K562 (cell line): Measurements from ENCODE around the gene MLLT6. TPM values are rescaled to one million over a fixed set of nuclear protein-coding genes. Genes with fewer than 3 reads are reported as not detected.

Source experiments
- BDP1 ChIP-seq: IDR thresholded peaks from 3 replicates; pipeline ENCODE4 v1.6.1; 2011; ENCODE audit not compliant: insufficient read length, insufficient read depth
- BHLHE40 ChIP-seq: IDR thresholded peaks from 2 replicates; pipeline ENCODE4 v1.6.1; 2011; ENCODE audit warnings: low read length, improper control_type of control experiment
- CBX2 ChIP-seq: fragments of 200-600 bp; sonication (generic); IDR thresholded peaks from one replicate; pipeline ENCODE4 v1.6.1; 2012; ENCODE audit warnings: mild to moderate bottlenecking, low read length, inconsistent platforms; ENCODE audit not compliant: insufficient read depth, poor library complexity, severe bottlenecking
- CREM ChIP-seq: IDR thresholded peaks from 2 replicates; pipeline ENCODE4 v1.6.1; 2014; ENCODE audit warnings: antibody characterized with exemption, low read depth
- NCOA4 ChIP-seq: fragments of 450-650 bp; IDR thresholded peaks from 2 replicates; pipeline ENCODE4 v1.6.1; 2018; ENCODE audit warnings: mild to moderate bottlenecking; ENCODE audit not compliant: partially characterized antibody
- SMC3 ChIP-seq: conservative IDR thresholded peaks from 2 replicates; pipeline ENCODE4 v1.6.1; 2011; ENCODE audit warnings: low read depth, low read length, improper control_type of control experiment; ENCODE audit not compliant: insufficient read depth
- ZKSCAN1 ChIP-seq: fragments of 150-350 bp; IDR thresholded peaks from 2 replicates; pipeline ENCODE4 v1.6.1; 2016; ENCODE audit warnings: low read depth, low read length
- ZNF316 ChIP-seq: fragments of 450-650 bp; IDR thresholded peaks from 2 replicates; pipeline ENCODE4 v1.6.1; 2016
- ZNF408 ChIP-seq: fragments of 250-450 bp; sonication (Bioruptor Pico); IDR thresholded peaks from 2 replicates; pipeline ENCODE4 v1.4.0; 2020; ENCODE audit warnings: low read depth, mild to moderate bottlenecking, moderate library complexity
- ZNF57 ChIP-seq: fragments of 450-650 bp; formaldehyde crosslinking; IDR thresholded peaks from 2 replicates; pipeline ENCODE4 v1.4.0; 2020; ENCODE audit warnings: mild to moderate bottlenecking, moderate library complexity
- polyA plus RNA-seq, 8 experiments: library from polyadenylated mRNA; depleted of rRNA in 4 of 8; stranded (reverse) in 5 of 8; unstranded in 3 of 8; fragments of >200 nt; fragmentation: Nextera tagmentation in 2 of 8; fragmentation: Illumina TruSeq in 1 of 8; extraction: Ambion mirVana in 2 of 8; extraction: Trizol in 1 of 8; gene quantifications; 2 replicates each; pipeline versions ENCODE4 v1.2.1 to v1.2.3, GENCODE V29; 2011 to 2014; ENCODE audit warnings: inconsistent platforms in 1 of 8, missing spikeins in 1 of 8
- total RNA-seq, 7 experiments: library from RNA; depleted of rRNA in 6 of 7; stranded (reverse); fragments of >200 nt in 6 of 7; fragmentation: Illumina TruSeq in 2 of 7; extraction: Trizol in 2 of 7; gene quantifications; 2 replicates each; pipeline versions ENCODE4 v1.2.1 to v1.2.3, GENCODE V29; 2011 to 2021; ENCODE audit warnings: low replicate concordance in 1 of 7
- TF ChIP-seq, protein P1 (sequence below): sonication (generic); formaldehyde crosslinking; IDR thresholded peaks from 2 replicates; pipeline ENCODE4 v1.8.0; 2023; ENCODE audit warnings: missing genetic modification reagents, mild to moderate bottlenecking, borderline replicate concordance
- TF ChIP-seq, protein P2 (sequence below), 2 experiments: fragments of 450-650 bp in 1 of 2; sonication (generic) in 1 of 2; formaldehyde crosslinking in 1 of 2; IDR thresholded peaks; 2 replicates each; pipeline versions ENCODE4 v1.7.1 to v1.9.0; 2016 to 2022; ENCODE audit warnings: inconsistent platforms in 1 of 2, mild to moderate bottlenecking in 1 of 2, missing genetic modification reagents in 1 of 2

MLLT6 gene
- total and polyA plus RNA-seq, 9 of the 15 experiments (the other 6 are each of a cell fraction or from before 2014, with no cell fraction given), result 3.1 to 71.7 (median 30.0) TPM

GRCh38 chr17:38703742-38704605, 1.1 kb upstream of the MLLT6 start (continued):
- TF ChIP-seq, protein P1, sequence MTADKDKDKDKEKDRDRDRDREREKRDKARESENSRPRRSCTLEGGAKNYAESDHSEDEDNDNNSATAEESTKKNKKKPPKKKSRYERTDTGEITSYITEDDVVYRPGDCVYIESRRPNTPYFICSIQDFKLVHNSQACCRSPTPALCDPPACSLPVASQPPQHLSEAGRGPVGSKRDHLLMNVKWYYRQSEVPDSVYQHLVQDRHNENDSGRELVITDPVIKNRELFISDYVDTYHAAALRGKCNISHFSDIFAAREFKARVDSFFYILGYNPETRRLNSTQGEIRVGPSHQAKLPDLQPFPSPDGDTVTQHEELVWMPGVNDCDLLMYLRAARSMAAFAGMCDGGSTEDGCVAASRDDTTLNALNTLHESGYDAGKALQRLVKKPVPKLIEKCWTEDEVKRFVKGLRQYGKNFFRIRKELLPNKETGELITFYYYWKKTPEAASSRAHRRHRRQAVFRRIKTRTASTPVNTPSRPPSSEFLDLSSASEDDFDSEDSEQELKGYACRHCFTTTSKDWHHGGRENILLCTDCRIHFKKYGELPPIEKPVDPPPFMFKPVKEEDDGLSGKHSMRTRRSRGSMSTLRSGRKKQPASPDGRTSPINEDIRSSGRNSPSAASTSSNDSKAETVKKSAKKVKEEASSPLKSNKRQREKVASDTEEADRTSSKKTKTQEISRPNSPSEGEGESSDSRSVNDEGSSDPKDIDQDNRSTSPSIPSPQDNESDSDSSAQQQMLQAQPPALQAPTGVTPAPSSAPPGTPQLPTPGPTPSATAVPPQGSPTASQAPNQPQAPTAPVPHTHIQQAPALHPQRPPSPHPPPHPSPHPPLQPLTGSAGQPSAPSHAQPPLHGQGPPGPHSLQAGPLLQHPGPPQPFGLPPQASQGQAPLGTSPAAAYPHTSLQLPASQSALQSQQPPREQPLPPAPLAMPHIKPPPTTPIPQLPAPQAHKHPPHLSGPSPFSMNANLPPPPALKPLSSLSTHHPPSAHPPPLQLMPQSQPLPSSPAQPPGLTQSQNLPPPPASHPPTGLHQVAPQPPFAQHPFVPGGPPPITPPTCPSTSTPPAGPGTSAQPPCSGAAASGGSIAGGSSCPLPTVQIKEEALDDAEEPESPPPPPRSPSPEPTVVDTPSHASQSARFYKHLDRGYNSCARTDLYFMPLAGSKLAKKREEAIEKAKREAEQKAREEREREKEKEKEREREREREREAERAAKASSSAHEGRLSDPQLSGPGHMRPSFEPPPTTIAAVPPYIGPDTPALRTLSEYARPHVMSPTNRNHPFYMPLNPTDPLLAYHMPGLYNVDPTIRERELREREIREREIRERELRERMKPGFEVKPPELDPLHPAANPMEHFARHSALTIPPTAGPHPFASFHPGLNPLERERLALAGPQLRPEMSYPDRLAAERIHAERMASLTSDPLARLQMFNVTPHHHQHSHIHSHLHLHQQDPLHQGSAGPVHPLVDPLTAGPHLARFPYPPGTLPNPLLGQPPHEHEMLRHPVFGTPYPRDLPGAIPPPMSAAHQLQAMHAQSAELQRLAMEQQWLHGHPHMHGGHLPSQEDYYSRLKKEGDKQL (CRISPR knock-in tag), result no peak
- TF ChIP-seq ZNF408 (CRISPR knock-in tag) (no peak), SMC3 (no peak), ZNF57 (no peak), CREM (peak; percentile 7; the same call in 1 of the 2 replicates), BDP1 (no peak), BHLHE40 (no peak), NCOA4 (no peak), ZNF316 (no peak), ZKSCAN1 (no peak; the same call in 1 of the 2 replicates), CBX2 (no peak)
- TF ChIP-seq, protein P2, sequence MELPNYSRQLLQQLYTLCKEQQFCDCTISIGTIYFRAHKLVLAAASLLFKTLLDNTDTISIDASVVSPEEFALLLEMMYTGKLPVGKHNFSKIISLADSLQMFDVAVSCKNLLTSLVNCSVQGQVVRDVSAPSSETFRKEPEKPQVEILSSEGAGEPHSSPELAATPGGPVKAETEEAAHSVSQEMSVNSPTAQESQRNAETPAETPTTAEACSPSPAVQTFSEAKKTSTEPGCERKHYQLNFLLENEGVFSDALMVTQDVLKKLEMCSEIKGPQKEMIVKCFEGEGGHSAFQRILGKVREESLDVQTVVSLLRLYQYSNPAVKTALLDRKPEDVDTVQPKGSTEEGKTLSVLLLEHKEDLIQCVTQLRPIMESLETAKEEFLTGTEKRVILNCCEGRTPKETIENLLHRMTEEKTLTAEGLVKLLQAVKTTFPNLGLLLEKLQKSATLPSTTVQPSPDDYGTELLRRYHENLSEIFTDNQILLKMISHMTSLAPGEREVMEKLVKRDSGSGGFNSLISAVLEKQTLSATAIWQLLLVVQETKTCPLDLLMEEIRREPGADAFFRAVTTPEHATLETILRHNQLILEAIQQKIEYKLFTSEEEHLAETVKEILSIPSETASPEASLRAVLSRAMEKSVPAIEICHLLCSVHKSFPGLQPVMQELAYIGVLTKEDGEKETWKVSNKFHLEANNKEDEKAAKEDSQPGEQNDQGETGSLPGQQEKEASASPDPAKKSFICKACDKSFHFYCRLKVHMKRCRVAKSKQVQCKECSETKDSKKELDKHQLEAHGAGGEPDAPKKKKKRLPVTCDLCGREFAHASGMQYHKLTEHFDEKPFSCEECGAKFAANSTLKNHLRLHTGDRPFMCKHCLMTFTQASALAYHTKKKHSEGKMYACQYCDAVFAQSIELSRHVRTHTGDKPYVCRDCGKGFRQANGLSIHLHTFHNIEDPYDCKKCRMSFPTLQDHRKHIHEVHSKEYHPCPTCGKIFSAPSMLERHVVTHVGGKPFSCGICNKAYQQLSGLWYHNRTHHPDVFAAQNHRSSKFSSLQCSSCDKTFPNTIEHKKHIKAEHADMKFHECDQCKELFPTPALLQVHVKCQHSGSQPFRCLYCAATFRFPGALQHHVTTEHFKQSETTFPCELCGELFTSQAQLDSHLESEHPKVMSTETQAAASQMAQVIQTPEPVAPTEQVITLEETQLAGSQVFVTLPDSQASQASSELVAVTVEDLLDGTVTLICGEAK (IDR thresholded peaks at IDR 0.05), result peak; percentile 39; the same call in 1 of the 2 replicates
- TF ChIP-seq, protein P2 (CRISPR knock-in tag; IDR thresholded peaks at IDR 0.05), result no peak
